OCI-LY3 (cell line): ENCODE measurements around the gene SHQ1.
A peak's percentile ranks its signal among the peaks of the same experiment; 100 is the strongest.

ENCODE experiments used
- H2AFZ ChIP-seq: fragments of 200-600, 300-600 bp; shearing (Covaris generic); 2 replicates; pipeline ENCODE4 v1.6.0; 2014; ENCODE audit warnings: antibody characterized with exemption, low read depth, low read length
- H3K27ac ChIP-seq: fragments of 200-600, 300-600 bp; sonication (generic); 2 replicates; pipeline ENCODE4 v1.5.1; 2014; ENCODE audit warnings: mild to moderate bottlenecking, low read length, moderate library complexity, mixed read lengths
- H3K27me3 ChIP-seq: fragments of 200-600, 300-600 bp; sonication (generic); 2 replicates; pipeline ENCODE4 v1.6.1; 2014; ENCODE audit warnings: low read depth, low read length, mixed read lengths
- H3K36me3 ChIP-seq: fragments of 200-600, 300-600 bp; sonication (generic); replicated peaks from 2 replicates; pipeline ENCODE3; 2014; ENCODE audit warnings: low read depth, low read length, mixed read lengths
- H3K4me1 ChIP-seq: fragments of 300-600, 200-600 bp; sonication (generic); 2 replicates; pipeline ENCODE4 v1.6.1; 2014; ENCODE audit warnings: low read length, mixed read lengths
- H3K4me2 ChIP-seq: fragments of 200-600, 300-600 bp; sonication (generic); 2 replicates; pipeline ENCODE4 v1.6.1; 2014; ENCODE audit warnings: low read length, mixed read lengths
- H3K4me3 ChIP-seq: fragments of 300-600, 200-600 bp; sonication (generic); 2 replicates; pipeline ENCODE4 v1.5.1; 2014; ENCODE audit warnings: antibody characterized with exemption, mild to moderate bottlenecking, low read length, moderate library complexity
- H3K79me2 ChIP-seq: fragments of 300-600, 200-600 bp; shearing (Covaris generic); 2 replicates; pipeline ENCODE4 v1.6.1; 2014; ENCODE audit warnings: mild to moderate bottlenecking, low read length, mixed read lengths
- H3K9ac ChIP-seq: fragments of 300-600, 200-600 bp; shearing (Covaris generic); 2 replicates; pipeline ENCODE4 v1.6.0; 2014; ENCODE audit warnings: mild to moderate bottlenecking, low read length, moderate library complexity
- H3K9me3 ChIP-seq: fragments of 200-600, 300-600 bp; shearing (Covaris generic); 2 replicates; pipeline ENCODE4 v1.6.1; 2014; ENCODE audit warnings: low read length, mixed read lengths; ENCODE audit not compliant: insufficient read depth
- H4K20me1 ChIP-seq: fragments of 200-600, 300-600 bp; sonication (generic); 2 replicates; pipeline ENCODE4 v1.6.1; 2016; ENCODE audit warnings: low read length, mixed read lengths; ENCODE audit not compliant: insufficient read depth
- CTCF ChIP-seq: fragments of 200-600, 300-600 bp; sonication (generic); IDR thresholded peaks from 2 replicates; pipeline ENCODE4 v1.5.1; 2014; ENCODE audit warnings: antibody characterized with exemption, low read length, low read depth
- EZH2phosphoT487 ChIP-seq: fragments of 200-600 bp; shearing (Covaris generic); IDR thresholded peaks from 2 replicates; pipeline ENCODE4 v1.6.1; 2018; ENCODE audit warnings: antibody characterized with exemption, mixed run types, low read depth

Gene SHQ1

GRCh38 chr3:72745146-72745999, 102.9 kb downstream of the SHQ1 start:
- Histone ChIP-seq H3K4me3 (no peak overlapping the region), H3K27ac (no peak overlapping the region), H4K20me1 (no peaks in the 10 kb centered on the region), H3K9ac (no peak overlapping the region), H3K4me2 (no peak overlapping the region), H3K79me2 (no peaks in the 10 kb centered on the region), H3K9me3 (no peaks in the 10 kb centered on the region), H3K4me1 (peaks cover 5% of the 10 kb centered on the region; the same call in 1 of the 2 replicates), H2AFZ (no peak overlapping the region), H3K36me3 (peaks cover 9% of the 10 kb centered on the region), H3K27me3 (no peaks in the 10 kb centered on the region)
- TF ChIP-seq EZH2phosphoT487 (no peak), CTCF (no peak)

GRCh38 chr3:72744330-72744729, 103.9 kb downstream of the SHQ1 start:
- H3K4me3 ChIP-seq: no peak overlapping the region
- H3K9ac ChIP-seq: no peak overlapping the region
- H4K20me1 ChIP-seq: no peaks in the 10 kb centered on the region
- H3K4me2 ChIP-seq: no peak overlapping the region
- H3K27me3 ChIP-seq: no peaks in the 10 kb centered on the region
- H3K36me3 ChIP-seq: peaks cover 5% of the 10 kb centered on the region
- H2AFZ ChIP-seq: no peak overlapping the region
- H3K79me2 ChIP-seq: no peaks in the 10 kb centered on the region
- H3K4me1 ChIP-seq: peaks cover under 1% of the 10 kb centered on the region; the same call in 1 of the 2 replicates
- H3K27ac ChIP-seq: no peak overlapping the region
- TF ChIP-seq EZH2phosphoT487 (no peak), CTCF (no peak)
- H3K9me3 ChIP-seq: no peaks in the 10 kb centered on the region

- Histone ChIP-seq H3K36me3 (peaks cover 2% of the 10 kb centered on the region), H3K27me3 (no peaks in the 10 kb centered on the region), H3K27ac (no peak overlapping the region), H4K20me1 (no peaks in the 10 kb centered on the region), H3K4me3 (peak overlapping the region; percentile 76; the same call in 1 of the 2 replicates), H3K9ac (no peak overlapping the region), H3K79me2 (no peaks in the 10 kb centered on the region), H3K9me3 (peaks cover 2% of the 10 kb centered on the region), H2AFZ (no peak overlapping the region), H3K4me1 (peaks cover 9% of the 10 kb centered on the region), H3K4me2 (peak overlapping the region; percentile 95)
- no peak for TF ChIP-seq CTCF
- no peak for TF ChIP-seq EZH2phosphoT487
These were observed 108.4 kb downstream of the SHQ1 start for GRCh38 chr3:72739531-72740466.
